Hematopoietic multipotent progenitor cell treated with erythropoietin and hydrocortisone succinate and interleukin-3 and kit ligand, for 4 days (in vitro differentiated cells): Measurements from ENCODE around the gene CRIP2.

Experiments
- DNase-seq: peaks from one replicate; pipeline ENCODE4 v3.0.0-alpha.2; 2015

CRIP2 gene

GRCh38 chr14:105500726-105501101, 26.1 kb downstream of the CRIP2 start:
- DNase-seq = no peak

GRCh38 chr14:105501504-105502291, 27.1 kb downstream of the CRIP2 start:
- no peak for DNase-seq

DNA sequence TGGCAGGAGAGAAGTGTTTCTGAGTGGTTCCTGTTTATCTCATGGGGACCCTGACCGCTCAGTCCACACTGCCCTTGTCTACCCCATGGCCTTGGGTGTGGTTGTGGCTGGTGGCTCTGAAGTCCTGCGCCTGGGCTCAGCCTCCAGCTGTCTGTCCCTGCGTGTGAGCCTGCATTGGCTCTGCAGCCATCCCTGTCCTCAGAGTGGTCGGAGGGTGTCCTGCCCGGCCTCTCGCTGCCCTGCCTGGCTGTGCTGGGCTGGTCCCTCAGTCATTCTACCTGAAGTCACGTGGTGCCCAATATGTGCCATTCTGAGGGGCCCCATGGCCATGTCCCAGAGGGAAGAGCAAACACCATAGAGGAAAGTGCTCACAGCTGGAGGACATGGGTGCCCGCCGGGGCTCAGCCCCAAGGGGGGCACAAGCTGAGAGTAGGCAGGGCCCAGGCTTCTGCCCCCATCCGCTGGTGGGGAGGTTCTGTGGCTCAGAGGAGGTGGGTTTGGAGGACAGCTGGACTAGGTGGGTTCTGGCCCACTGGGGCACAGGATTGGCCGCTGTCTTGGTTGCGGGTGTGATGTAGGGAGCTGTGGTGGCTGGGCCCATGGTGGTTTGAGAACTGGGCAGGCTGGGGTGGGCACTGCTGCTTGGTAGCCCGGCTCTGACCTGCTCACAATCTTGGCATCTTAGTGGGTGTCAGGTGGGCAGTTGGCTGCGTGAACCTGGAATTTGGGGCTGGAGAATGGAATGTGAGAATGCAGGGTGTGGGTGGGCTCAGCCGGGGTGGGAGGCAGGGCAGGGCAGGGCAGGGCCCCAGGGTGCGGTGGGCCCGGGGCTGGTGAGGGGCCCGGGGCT, 28.1 kb downstream of the CRIP2 start:
- DNase-seq = no peak

DNA sequence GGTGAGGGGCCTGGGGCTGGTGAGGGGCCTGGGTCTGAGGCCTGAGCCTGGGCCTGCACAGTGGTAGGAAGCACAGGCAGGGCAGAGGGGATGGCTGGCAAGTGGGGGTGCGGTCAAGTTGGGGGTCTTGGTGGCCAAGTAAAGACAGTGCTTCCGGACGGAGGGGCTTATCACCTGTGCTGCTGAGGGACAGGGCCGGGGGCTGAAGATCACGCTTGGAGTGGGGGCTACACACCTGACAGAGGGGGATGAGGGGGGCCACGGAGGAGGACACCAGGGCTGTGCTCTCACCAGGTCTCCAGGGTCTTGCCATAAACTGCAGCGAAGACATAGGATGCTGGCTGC, 28.6 kb downstream of the CRIP2 start:
- DNase-seq = no peak

DNA sequence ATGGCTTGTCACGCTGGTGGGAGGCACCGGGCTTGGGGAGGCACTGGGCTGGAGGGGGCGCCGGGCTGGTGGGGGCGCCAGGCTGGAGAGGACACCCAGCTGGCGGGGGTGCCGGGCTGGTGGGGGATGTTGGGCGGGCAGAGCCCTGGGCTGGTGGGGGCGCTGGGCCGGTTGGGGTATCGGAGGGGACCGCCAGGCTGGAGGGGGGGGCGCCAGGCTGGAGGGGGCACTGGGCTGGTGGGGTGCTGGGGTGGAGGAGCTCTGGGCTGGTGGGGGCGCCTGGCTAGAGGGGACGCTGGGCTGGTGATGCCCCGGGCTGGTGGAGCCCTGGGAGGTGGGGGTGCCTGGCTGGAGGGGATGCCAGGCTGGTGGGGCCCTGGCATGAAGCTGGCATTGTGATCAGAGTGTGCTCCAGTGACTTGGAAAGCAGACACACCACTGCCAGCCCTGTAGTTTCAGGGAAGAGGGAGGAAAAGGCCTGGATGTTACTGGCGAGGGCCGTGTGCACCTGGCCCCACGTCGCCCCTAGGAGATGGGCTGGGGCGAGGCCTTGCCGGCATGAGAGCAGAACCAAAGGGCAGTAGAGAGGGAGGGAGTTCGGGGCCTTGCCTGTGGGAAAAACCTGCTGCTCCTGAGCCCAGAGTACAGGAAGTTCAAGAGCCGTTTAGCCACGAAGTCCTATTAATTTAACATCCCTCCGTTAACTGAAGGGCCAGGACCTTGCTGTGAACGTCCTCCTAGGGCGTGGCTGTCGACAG, 29.5 kb downstream of the CRIP2 start:
- no peak for DNase-seq

DNA sequence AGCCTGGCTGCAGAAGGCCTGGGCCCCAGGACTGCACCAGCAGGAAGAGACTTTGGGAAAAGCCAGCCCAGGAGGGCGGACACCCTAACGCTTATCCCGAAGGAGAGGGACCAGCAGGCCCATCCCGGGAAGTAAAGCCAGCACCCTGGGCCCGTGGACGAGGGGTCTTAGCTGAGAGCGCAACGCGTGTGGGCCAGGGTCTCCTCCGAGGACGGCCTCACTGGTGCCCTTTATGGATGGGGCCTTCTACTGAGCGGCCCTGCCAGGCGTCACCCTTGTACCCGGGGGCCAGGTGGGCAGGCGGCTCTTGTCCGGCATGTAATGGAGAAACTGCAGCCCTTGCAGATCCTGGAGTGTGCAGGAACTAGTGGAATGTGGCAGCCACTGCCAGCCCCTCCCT, 30.5 kb downstream of the CRIP2 start:
- no peak for DNase-seq

GRCh38 chr14:105507247-105507646, 32.6 kb downstream of the CRIP2 start:
- no peak for DNase-seq

- no peak for DNase-seq
These were observed 33.4 kb downstream of the CRIP2 start for GRCh38 chr14:105508069-105508468.

DNA sequence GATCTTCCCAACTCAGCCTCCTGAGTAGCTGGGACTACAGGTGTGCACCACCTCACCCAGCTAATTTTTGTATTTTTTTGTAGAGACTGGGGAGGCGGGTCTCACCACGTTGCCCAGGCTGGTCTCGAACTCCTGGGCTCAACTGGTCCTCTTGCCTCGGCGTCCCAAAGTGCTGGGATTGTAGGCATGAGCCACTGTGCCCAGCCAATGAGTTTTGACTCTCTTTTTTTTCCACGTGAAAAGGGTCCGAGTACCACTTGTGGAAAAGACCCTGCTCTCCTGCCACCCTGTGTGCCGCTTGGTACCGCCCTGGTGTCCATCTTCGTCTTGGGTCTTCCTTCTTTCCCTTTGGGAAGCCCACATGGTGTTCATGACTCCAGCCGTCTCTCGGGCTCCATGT, 34.0 kb downstream of the CRIP2 start:
- no peak for DNase-seq

GRCh38 chr14:105517096-105517495, 42.5 kb downstream of the CRIP2 start:
- no peak for DNase-seq

- no peak for DNase-seq
These were observed 45.5 kb downstream of the CRIP2 start for GRCh38 chr14:105519946-105520698.

- no peak for DNase-seq
These were observed 50.7 kb downstream of the CRIP2 start for GRCh38 chr14:105525326-105525725.

GRCh38 chr14:105525861-105526775, 51.5 kb downstream of the CRIP2 start, which contains the start of gene TMEM121:
TMEM121 (plus strand) TSS chr14:105526583; CDS start chr14:105528835, 2,252 bp downstream.
- peak; percentile 29 for DNase-seq

DNA sequence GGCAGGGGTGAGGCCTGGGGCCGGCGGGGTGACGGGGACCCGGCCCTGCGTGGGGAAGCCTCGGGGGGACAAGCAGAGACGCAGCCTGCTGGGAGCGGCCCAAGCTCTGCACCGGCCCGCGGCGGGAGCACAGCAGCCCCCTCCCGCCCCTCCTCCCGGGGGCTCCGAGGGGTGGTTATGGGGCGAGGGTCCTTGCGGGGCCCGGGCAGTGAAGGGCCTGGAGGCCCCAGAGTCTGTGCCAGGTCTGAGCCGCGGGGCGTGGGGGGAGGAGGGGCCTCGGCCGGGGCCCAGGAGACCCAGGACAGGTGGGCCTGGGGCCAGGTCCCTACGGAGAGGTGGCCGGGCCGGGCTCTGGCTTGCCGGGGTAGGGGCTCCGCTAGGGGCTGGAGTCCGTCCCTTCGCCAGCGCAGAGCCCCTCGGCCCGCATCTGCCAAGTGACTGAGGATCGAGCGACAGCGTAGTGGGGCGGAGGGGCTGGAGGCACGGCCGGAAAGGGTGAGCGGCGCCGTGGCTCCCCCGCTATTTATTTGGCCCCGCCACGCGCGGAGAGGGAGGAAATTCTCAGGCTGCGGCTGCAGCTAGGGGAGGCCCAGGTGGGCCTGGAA, 52.3 kb downstream of the CRIP2 start:
- DNase-seq = no peak

DNA sequence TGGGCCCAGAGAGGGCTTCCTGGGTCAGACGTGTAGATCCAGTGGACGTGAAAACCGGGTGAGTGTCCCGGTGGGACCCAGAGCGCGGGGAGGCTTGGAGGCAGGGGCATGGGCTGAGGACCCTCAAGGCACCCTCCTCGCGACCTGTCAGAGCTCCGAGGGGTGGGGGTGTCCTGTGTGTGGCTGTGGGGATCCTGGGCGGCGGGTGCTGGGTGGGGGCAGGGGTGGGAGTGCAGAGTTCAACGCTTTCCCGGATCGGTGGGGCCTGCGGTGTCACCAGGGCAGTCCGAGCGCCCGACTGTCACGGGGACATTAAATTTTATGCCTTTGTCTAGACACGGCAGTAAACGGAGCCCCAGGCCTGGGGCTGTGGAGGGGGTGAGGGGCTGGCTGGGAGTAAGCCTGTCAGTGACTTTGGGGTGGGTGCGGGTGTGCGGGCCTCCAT, 52.8 kb downstream of the CRIP2 start:
- DNase-seq = no peak

- peak; percentile 87 for DNase-seq
These were observed 53.4 kb downstream of the CRIP2 start for GRCh38 chr14:105527826-105528585.

DNA sequence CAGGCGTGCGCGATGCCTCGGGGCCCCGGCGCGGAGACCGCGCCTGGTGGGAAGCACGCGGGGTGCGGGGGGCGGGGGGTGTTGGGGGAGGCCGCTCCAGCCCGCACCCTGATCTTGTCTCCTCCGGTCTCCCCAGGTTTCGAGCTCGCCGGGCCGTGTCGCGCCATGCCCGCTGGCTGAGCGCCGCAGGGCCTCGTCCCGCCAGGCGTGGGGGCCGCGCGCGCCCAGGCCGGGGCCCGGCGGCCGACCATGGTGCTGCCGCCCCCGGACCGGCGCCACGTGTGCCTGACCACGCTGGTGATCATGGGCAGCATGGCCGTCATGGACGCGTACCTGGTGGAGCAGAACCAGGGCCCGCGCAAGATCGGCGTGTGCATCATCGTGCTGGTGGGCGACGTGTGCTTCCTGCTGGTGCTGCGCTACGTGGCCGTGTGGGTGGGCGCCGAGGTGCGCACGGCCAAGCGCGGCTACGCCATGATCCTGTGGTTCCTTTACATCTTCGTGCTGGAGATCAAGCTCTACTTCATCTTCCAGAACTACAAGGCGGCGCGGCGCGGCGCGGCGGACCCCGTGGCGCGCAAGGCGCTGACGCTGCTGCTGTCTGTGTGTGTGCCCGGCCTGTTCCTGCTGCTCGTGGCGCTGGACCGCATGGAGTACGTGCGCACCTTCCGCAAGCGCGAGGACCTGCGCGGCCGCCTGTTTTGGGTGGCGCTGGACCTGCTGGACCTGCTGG, 54.1 kb downstream of the CRIP2 start:
- DNase-seq = no peak

DNA sequence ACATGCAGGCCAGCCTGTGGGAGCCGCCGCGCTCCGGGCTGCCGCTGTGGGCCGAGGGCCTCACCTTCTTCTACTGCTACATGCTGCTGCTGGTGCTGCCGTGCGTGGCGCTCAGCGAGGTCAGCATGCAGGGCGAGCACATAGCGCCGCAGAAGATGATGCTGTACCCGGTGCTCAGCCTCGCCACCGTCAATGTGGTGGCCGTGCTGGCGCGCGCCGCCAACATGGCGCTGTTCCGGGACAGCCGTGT, 54.6 kb downstream of the CRIP2 start:
- DNase-seq = no peak
